GM23338 (cell line): ENCODE results near the gene NPAS4. TPM values are rescaled to one million over a fixed set of nuclear protein-coding genes. Genes with fewer than 3 reads are reported as not detected.
A peak's percentile ranks its signal among the peaks of the same experiment; 100 is the strongest.

Source experiments
- ATAC-seq: fragments of 200-7000 bp; cut with Tn5 transposase; 3 replicates; pipeline ENCODE4 v1.9.1; 2020
- DNase-seq: peaks from one replicate; pipeline ENCODE4 v3.0.0-alpha.2; 2015; ENCODE audit warnings: low spot score
- H2AFZ ChIP-seq: fragments of 200-600 bp; sonication (generic); 2 replicates; pipeline ENCODE4 v1.8.0; 2016; ENCODE audit warnings: antibody characterized with exemption, mild to moderate bottlenecking, moderate library complexity
- H3F3A ChIP-seq: fragments of 200-600 bp; sonication (generic); replicated peaks from 2 replicates; pipeline ENCODE4 v1.8.0; 2017; ENCODE audit warnings: antibody characterized with exemption, mixed run types, low read depth
- H3K27ac ChIP-seq: fragments of 200-600 bp; sonication (generic); 2 replicates; pipeline ENCODE4 v1.6.1; 2016; ENCODE audit warnings: low read depth
- H3K27me3 ChIP-seq: fragments of 200-600 bp; sonication (generic); 2 replicates; pipeline ENCODE4 v1.8.0; 2016; ENCODE audit warnings: mild to moderate bottlenecking, mixed run types, moderate library complexity; ENCODE audit not compliant: insufficient read depth
- H3K36me3 ChIP-seq: fragments of 200-600 bp; sonication (generic); 2 replicates; pipeline ENCODE4 v1.8.0; 2016; ENCODE audit warnings: mild to moderate bottlenecking; ENCODE audit not compliant: insufficient read depth
- H3K4me1 ChIP-seq: fragments of 200-600 bp; sonication (generic); 2 replicates; pipeline ENCODE4 v1.8.0; 2016; ENCODE audit warnings: mild to moderate bottlenecking, moderate library complexity; ENCODE audit not compliant: insufficient read depth
- H3K4me2 ChIP-seq: fragments of 200-600 bp; sonication (generic); 2 replicates; pipeline ENCODE4 v1.7.1; 2017; ENCODE audit warnings: mixed run types
- H3K4me3 ChIP-seq: fragments of 200-600 bp; sonication (generic); 2 replicates; pipeline ENCODE4 v1.6.1; 2016; ENCODE audit warnings: mixed run types
- H3K79me2 ChIP-seq: fragments of 200-600 bp; sonication (generic); replicated peaks from 2 replicates; pipeline ENCODE4 v1.8.0; 2017; ENCODE audit warnings: mild to moderate bottlenecking; ENCODE audit not compliant: insufficient read depth
- H3K9me2 ChIP-seq: fragments of 200-600 bp; sonication (generic); 2 replicates; pipeline ENCODE4 v1.8.0; 2017; ENCODE audit not compliant: insufficient read depth
- H4K20me1 ChIP-seq: fragments of 200-600 bp; sonication (generic); replicated peaks from 2 replicates; pipeline ENCODE4 v1.8.0; 2017; ENCODE audit warnings: mild to moderate bottlenecking; ENCODE audit not compliant: insufficient read depth
- H3K27ac Mint-ChIP-seq: 2 replicates; pipeline ENCODE4 v1.8.0; 2020; ENCODE audit warnings: inconsistent platforms, mild to moderate bottlenecking, moderate library complexity, mixed read lengths
- H3K27me3 Mint-ChIP-seq: 3 replicates; pipeline ENCODE4 v1.8.0; 2022; ENCODE audit warnings: low read depth, mild to moderate bottlenecking, moderate library complexity, mixed read lengths, inconsistent platforms; ENCODE audit not compliant: insufficient read depth, poor library complexity
- H3K36me3 Mint-ChIP-seq: 3 replicates; pipeline ENCODE4 v1.8.0; 2021; ENCODE audit warnings: low read depth, mild to moderate bottlenecking, inconsistent platforms, moderate library complexity, mixed read lengths
- H3K4me1 Mint-ChIP-seq: 3 replicates; pipeline ENCODE4 v1.8.0; 2020; ENCODE audit warnings: mild to moderate bottlenecking, inconsistent platforms, mixed read lengths
- H3K4me3 Mint-ChIP-seq: 3 replicates; pipeline ENCODE4 v1.8.0; 2021; ENCODE audit warnings: moderate library complexity, mild to moderate bottlenecking, inconsistent platforms, mixed read lengths
- H3K9me3 Mint-ChIP-seq: 3 replicates; pipeline ENCODE4 v1.8.0; 2020; ENCODE audit warnings: moderate library complexity, mild to moderate bottlenecking, inconsistent platforms, mixed read lengths
- CREB1 ChIP-seq: fragments of 250-450 bp; sonication (Bioruptor Pico); IDR thresholded peaks from 2 replicates; pipeline ENCODE4 v1.5.0; 2020; ENCODE audit warnings: low read depth, mild to moderate bottlenecking, moderate library complexity
- CTCF ChIP-seq, 2 experiments: fragments of 200-600 bp in 1 of 2; sonication (generic) in 1 of 2; conservative IDR thresholded peaks; 2 replicates each; pipeline versions ENCODE4 v1.5.1 to v1.6.1; 2016 to 2017; ENCODE audit warnings: antibody characterized with exemption in 2 of 2, low read depth in 2 of 2, mild to moderate bottlenecking in 2 of 2, moderate library complexity in 1 of 2
- ETS1 ChIP-seq: IDR thresholded peaks from 2 replicates; pipeline ENCODE4 v1.6.1; 2016; ENCODE audit warnings: antibody characterized with exemption
- EZH2 ChIP-seq: fragments of 200-600 bp; sonication (generic); IDR thresholded peaks from one replicate; pipeline ENCODE4 v1.8.0; 2017; ENCODE audit warnings: antibody characterized with exemption, mild to moderate bottlenecking, low read depth; ENCODE audit not compliant: unreplicated experiment
- EZH2phosphoT487 ChIP-seq: fragments of 200-600 bp; sonication (generic); IDR thresholded peaks from one replicate; pipeline ENCODE4 v1.8.1; 2018; ENCODE audit warnings: antibody characterized with exemption; ENCODE audit not compliant: unreplicated experiment
- JUNB ChIP-seq: IDR thresholded peaks from one replicate; pipeline ENCODE4 v1.6.1; 2016; ENCODE audit warnings: antibody characterized with exemption; ENCODE audit not compliant: unreplicated experiment
- NANOG ChIP-seq: IDR thresholded peaks from 2 replicates; pipeline ENCODE4 v1.6.1; 2016; ENCODE audit warnings: antibody characterized with exemption, borderline replicate concordance
- POLR2AphosphoS5 ChIP-seq: IDR thresholded peaks from 2 replicates; pipeline ENCODE4 v1.6.1; 2016; ENCODE audit warnings: antibody characterized with exemption, low read depth
- STAT1 ChIP-seq: IDR thresholded peaks from one replicate; pipeline ENCODE4 v1.6.1; 2016; ENCODE audit warnings: antibody characterized with exemption; ENCODE audit not compliant: unreplicated experiment
- ZNF114 ChIP-seq: fragments of 250-450 bp; sonication (Bioruptor Pico); IDR thresholded peaks from 2 replicates; pipeline ENCODE4 v1.5.0; 2020; ENCODE audit warnings: mild to moderate bottlenecking, moderate library complexity
- ZNF331 ChIP-seq: fragments of 250-450 bp; sonication (Bioruptor Pico); IDR thresholded peaks from 2 replicates; pipeline ENCODE4 v1.5.0; 2020; ENCODE audit warnings: low read depth, mild to moderate bottlenecking, moderate library complexity
- ZNF462 ChIP-seq: fragments of 250-450 bp; sonication (Bioruptor Pico); IDR thresholded peaks from 2 replicates; pipeline ENCODE4 v1.5.0; 2020; ENCODE audit warnings: mild to moderate bottlenecking, moderate library complexity
- polyA plus RNA-seq: library from polyadenylated mRNA; unstranded; fragments of >200 nt; fragmentation: Nextera tagmentation; extraction: Ambion mirVana; gene quantifications from 2 replicates; pipeline ENCODE4 v1.2.1, GENCODE V29; 2016
- total RNA-seq: library from RNA; depleted of rRNA; stranded (reverse); fragments of >200 nt; shearing (Covaris generic); gene quantifications from 2 replicates; pipeline ENCODE4 v1.2.3, GENCODE V29; 2014
- TF ChIP-seq, protein P1 (sequence below): IDR thresholded peaks from one replicate; pipeline ENCODE4 v1.6.1; 2018; ENCODE audit warnings: antibody characterized with exemption; ENCODE audit not compliant: unreplicated experiment

NPAS4 gene
- total and polyA plus RNA-seq, 2 experiments from 2014 or later = 0.71 to 0.97 TPM

DNA sequence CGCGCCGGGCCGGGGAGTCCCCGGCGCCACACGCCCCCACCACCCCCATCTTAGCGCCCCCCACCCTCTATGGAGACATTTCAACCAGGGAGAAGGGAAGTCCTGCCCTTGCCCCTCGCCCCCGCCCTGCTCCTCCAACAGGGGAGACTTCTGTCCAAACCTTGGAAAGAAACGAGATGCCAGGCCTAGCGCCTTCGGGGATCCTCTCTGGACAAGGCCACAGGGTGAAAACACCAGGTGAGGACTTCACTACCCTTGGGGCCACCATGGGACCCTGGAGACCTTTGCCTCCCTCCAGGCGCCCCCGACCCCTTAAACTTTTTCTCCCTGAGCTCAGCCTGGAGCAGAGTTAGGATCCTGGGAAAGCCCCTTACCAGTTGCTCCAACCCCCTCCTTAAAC, 11.6 kb upstream of the NPAS4 start:
- no peak for DNase-seq
- H3K4me2 ChIP-seq = peak overlapping the region; percentile 80
- no peaks in the 10 kb centered on the region for H3K27me3 ChIP-seq
- H3F3A ChIP-seq = peaks cover 18% of the 10 kb centered on the region
- Mint-ChIP-seq H3K4me3 (peak overlapping the region; percentile 52; the same call in 2 of the 3 replicates), H3K27ac (no peak overlapping the region), H3K9me3 (no peaks in the 10 kb centered on the region), H3K4me1 (peaks cover 27% of the 10 kb centered on the region), H3K36me3 (peaks cover 2% of the 10 kb centered on the region; the same call in 1 of the 3 replicates), H3K27me3 (peaks cover 3% of the 10 kb centered on the region)
- peaks cover 9% of the 10 kb centered on the region; the same call in 1 of the 2 replicates for H3K79me2 ChIP-seq
- H3K4me1 ChIP-seq = peaks cover 21% of the 10 kb centered on the region
- H3K27ac ChIP-seq = peak overlapping the region; percentile 59; the same call in 1 of the 2 replicates
- no peak for TF ChIP-seq CTCF (conservative IDR thresholded peaks at IDR 0.05; ENCODE audit: low read depth in 2 of 2)
- TF ChIP-seq EZH2 = no peak
- TF ChIP-seq ZNF114 (CRISPR knock-in tag) = no peak
- TF ChIP-seq ZNF462 (CRISPR knock-in tag) = no peak
- TF ChIP-seq STAT1 = no peak
- TF ChIP-seq EZH2phosphoT487 = no peak
- TF ChIP-seq ETS1 = no peak
- TF ChIP-seq ZNF331 (CRISPR knock-in tag) = no peak
- no peak for TF ChIP-seq CREB1
- no peak for TF ChIP-seq JUNB
- no peak for TF ChIP-seq NANOG
- TF ChIP-seq POLR2AphosphoS5 = no peak
- TF ChIP-seq, protein P1, sequence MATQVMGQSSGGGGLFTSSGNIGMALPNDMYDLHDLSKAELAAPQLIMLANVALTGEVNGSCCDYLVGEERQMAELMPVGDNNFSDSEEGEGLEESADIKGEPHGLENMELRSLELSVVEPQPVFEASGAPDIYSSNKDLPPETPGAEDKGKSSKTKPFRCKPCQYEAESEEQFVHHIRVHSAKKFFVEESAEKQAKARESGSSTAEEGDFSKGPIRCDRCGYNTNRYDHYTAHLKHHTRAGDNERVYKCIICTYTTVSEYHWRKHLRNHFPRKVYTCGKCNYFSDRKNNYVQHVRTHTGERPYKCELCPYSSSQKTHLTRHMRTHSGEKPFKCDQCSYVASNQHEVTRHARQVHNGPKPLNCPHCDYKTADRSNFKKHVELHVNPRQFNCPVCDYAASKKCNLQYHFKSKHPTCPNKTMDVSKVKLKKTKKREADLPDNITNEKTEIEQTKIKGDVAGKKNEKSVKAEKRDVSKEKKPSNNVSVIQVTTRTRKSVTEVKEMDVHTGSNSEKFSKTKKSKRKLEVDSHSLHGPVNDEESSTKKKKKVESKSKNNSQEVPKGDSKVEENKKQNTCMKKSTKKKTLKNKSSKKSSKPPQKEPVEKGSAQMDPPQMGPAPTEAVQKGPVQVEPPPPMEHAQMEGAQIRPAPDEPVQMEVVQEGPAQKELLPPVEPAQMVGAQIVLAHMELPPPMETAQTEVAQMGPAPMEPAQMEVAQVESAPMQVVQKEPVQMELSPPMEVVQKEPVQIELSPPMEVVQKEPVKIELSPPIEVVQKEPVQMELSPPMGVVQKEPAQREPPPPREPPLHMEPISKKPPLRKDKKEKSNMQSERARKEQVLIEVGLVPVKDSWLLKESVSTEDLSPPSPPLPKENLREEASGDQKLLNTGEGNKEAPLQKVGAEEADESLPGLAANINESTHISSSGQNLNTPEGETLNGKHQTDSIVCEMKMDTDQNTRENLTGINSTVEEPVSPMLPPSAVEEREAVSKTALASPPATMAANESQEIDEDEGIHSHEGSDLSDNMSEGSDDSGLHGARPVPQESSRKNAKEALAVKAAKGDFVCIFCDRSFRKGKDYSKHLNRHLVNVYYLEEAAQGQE = no peak
- no peak; the same call in 2 of the 3 replicates for ATAC-seq
- H3K36me3 ChIP-seq = no peaks in the 10 kb centered on the region
- no peaks in the 10 kb centered on the region for H3K9me2 ChIP-seq
- 0 out of 2 replicates have a peak overlapping the region, but pooled peaks have one; percentile 85 for H2AFZ ChIP-seq
- H3K4me3 ChIP-seq = peak overlapping the region; percentile 70
- no peaks in the 10 kb centered on the region for H4K20me1 ChIP-seq
